HCT116 (cell line): ENCODE data around the gene PRPF19. TPM values are rescaled to one million over a fixed set of nuclear protein-coding genes. Genes with fewer than 3 reads are reported as not detected.

Experiments
- ATAC-seq: fragments of 200-7000 bp; cut with Tn5 transposase; 2 replicates; pipeline ENCODE4 v1.9.1; 2020; ENCODE audit warnings: mild to moderate bottlenecking, moderate library complexity
- BruUV-seq: library from RNA; stranded (reverse); fragments of 400-500 nt; replicated peaks from 2 replicates; lab custom pipeline; 2021; lab: Mats Ljungman, UMichigan
- CTCF ChIA-PET: fragments of 300-600 bp; sonication (Branson Sonifier 250); formaldehyde crosslinking; loops from one replicate; lab custom pipeline; 2021; ENCODE audit warnings: antibody characterized with exemption; lab: Charles Lee
- POLR2A ChIA-PET: fragments of 300-600, 350-600 bp; sonication (Branson Sonifier 250); formaldehyde crosslinking; loops from one replicate; lab custom pipeline; 2021; ENCODE audit warnings: antibody characterized with exemption; lab: Charles Lee
- RAD21 ChIA-PET, 2 experiments: fragments of 300-600 bp; sonication (Branson Sonifier 250); formaldehyde crosslinking; loops; one replicate each; lab custom pipeline; 2023; ENCODE audit warnings: low total read pairs in 2 of 2; ENCODE audit not compliant: uncharacterized antibody in 2 of 2, unreplicated experiment in 2 of 2, low non-redundant PET in 1 of 2; lab: Charles Lee
- DNase-seq: peaks from one replicate; pipeline ENCODE4 v3.0.0-alpha.2; 2010; ENCODE audit warnings: low read depth, low spot score
- H2AFZ ChIP-seq: fragments of 200-600 bp; shearing (Covaris generic), sonication (generic); 2 replicates; pipeline ENCODE4 v1.6.1; 2017; ENCODE audit warnings: low read depth, mixed run types, mixed read lengths, antibody characterized with exemption, low read length; ENCODE audit not compliant: poor library complexity, severe bottlenecking
- H3K27ac ChIP-seq: 2 replicates; pipeline ENCODE4 v1.5.1; 2012; ENCODE audit warnings: low read depth, low read length
- H3K27me3 ChIP-seq: fragments of 200-600 bp; sonication (generic); 2 replicates; pipeline ENCODE4 v1.6.1; 2016; ENCODE audit warnings: mixed run types, low read length, mixed read lengths; ENCODE audit not compliant: insufficient read depth
- H3K36me3 ChIP-seq, 2 experiments: fragments of 200-500 bp in 1 of 2; fragments of 200-600 bp in 1 of 2; sonication (Bioruptor generic) in 1 of 2; sonication (generic) in 1 of 2; 2 replicates each; pipeline versions ENCODE4 v1.5.1 to v1.6.1; 2014 to 2016; ENCODE audit warnings: low read length in 2 of 2, inconsistent platforms in 1 of 2, mixed read lengths in 1 of 2, mixed run types in 1 of 2; ENCODE audit not compliant: insufficient read depth in 2 of 2, control insufficient read depth in 1 of 2
- H3K4me1 ChIP-seq, 2 experiments: fragments of 200-600 bp in 1 of 2; sonication (generic) in 1 of 2; 2 replicates each; pipeline versions ENCODE4 v1.5.1 to v1.6.1; 2012 to 2017; ENCODE audit warnings: low read length in 2 of 2, inconsistent platforms in 1 of 2, mild to moderate bottlenecking in 1 of 2, mixed read lengths in 1 of 2, mixed run types in 1 of 2, moderate library complexity in 1 of 2; ENCODE audit not compliant: insufficient read depth in 2 of 2, control insufficient read depth in 1 of 2
- H3K4me2 ChIP-seq: fragments of 200-600 bp; sonication (generic); 2 replicates; pipeline ENCODE4 v1.6.1; 2017; ENCODE audit warnings: mixed run types, low read length, mixed read lengths
- H3K4me3 ChIP-seq, 2 experiments: fragments of 200-600 bp in 1 of 2; sonication (generic) in 1 of 2; replicated peaks in 1 of 2; 2 replicates each; pipeline ENCODE4 v1.5.1; 2011 to 2016; ENCODE audit warnings: low read length in 2 of 2, control low read depth in 1 of 2, low read depth in 1 of 2, mild to moderate bottlenecking in 1 of 2, mixed read lengths in 1 of 2, mixed run types in 1 of 2
- H3K79me2 ChIP-seq: fragments of 200-600 bp; sonication (generic); 2 replicates; pipeline ENCODE4 v1.6.1; 2017; ENCODE audit warnings: mild to moderate bottlenecking, mixed run types, low read length, moderate library complexity, mixed read lengths; ENCODE audit not compliant: insufficient read depth
- H3K9ac ChIP-seq: fragments of 200-600 bp; sonication (generic); 2 replicates; pipeline ENCODE4 v1.6.1; 2016; ENCODE audit warnings: low read length, mixed read lengths
- H3K9me2 ChIP-seq: fragments of 200-600 bp; sonication (generic), shearing (Covaris generic); 2 replicates; pipeline ENCODE4 v1.6.1; 2017; ENCODE audit warnings: mixed run types, mild to moderate bottlenecking, moderate library complexity; ENCODE audit not compliant: insufficient read depth
- H3K9me3 ChIP-seq, 2 experiments: fragments of 200-500 bp in 1 of 2; fragments of 200-600 bp in 1 of 2; sonication (Bioruptor generic) in 1 of 2; sonication (generic) in 1 of 2; 2 replicates each; pipeline ENCODE4 v1.6.1; 2014 to 2017; ENCODE audit warnings: low read length in 2 of 2, mixed read lengths in 2 of 2, inconsistent platforms in 1 of 2, low read depth in 1 of 2, mild to moderate bottlenecking in 1 of 2, mixed run types in 1 of 2, moderate library complexity in 1 of 2; ENCODE audit not compliant: control insufficient read depth in 1 of 2, insufficient read depth in 1 of 2
- H4K20me1 ChIP-seq: fragments of 200-600 bp; sonication (generic), shearing (Covaris generic); 2 replicates; pipeline ENCODE4 v1.6.1; 2017; ENCODE audit warnings: mixed run types, mild to moderate bottlenecking, moderate library complexity; ENCODE audit not compliant: insufficient read depth
- ATF3 ChIP-seq: IDR thresholded peaks from 2 replicates; pipeline ENCODE4 v1.6.1; 2012
- CBX3 ChIP-seq: IDR thresholded peaks from 2 replicates; pipeline ENCODE4 v1.6.1; 2012; ENCODE audit warnings: low read depth
- CEBPB ChIP-seq: IDR thresholded peaks from 2 replicates; pipeline ENCODE4 v1.6.1; 2012; ENCODE audit warnings: low read depth
- CTCF ChIP-seq, 3 experiments: fragments of 200-600 bp in 1 of 3; sonication (generic) in 1 of 3; IDR thresholded peaks in 2 of 3; conservative IDR thresholded peaks in 1 of 3; 2 replicates each; pipeline ENCODE4 v1.5.1; 2012 to 2017; ENCODE audit warnings: low read depth in 2 of 3, low read length in 2 of 3, antibody characterized with exemption in 1 of 3, borderline replicate concordance in 1 of 3, control low read depth in 1 of 3, mild to moderate bottlenecking in 1 of 3, mixed read lengths in 1 of 3, mixed run types in 1 of 3, moderate library complexity in 1 of 3; ENCODE audit not compliant: insufficient read depth in 1 of 3
- EGR1 ChIP-seq: IDR thresholded peaks from 2 replicates; pipeline ENCODE4 v1.6.1; 2012; ENCODE audit warnings: low read depth
- ELF1 ChIP-seq: IDR thresholded peaks from 2 replicates; pipeline ENCODE4 v1.6.1; 2012; ENCODE audit warnings: low read depth, borderline replicate concordance
- EZH2 ChIP-seq: fragments of 200-600 bp; sonication (generic); IDR thresholded peaks from 2 replicates; pipeline ENCODE4 v1.6.1; 2017; ENCODE audit warnings: antibody characterized with exemption, mixed run types
- FOSL1 ChIP-seq: IDR thresholded peaks from 2 replicates; pipeline ENCODE4 v1.6.1; 2012; ENCODE audit warnings: low read depth
- JUND ChIP-seq: IDR thresholded peaks from 2 replicates; pipeline ENCODE4 v1.6.1; 2012
- MAX ChIP-seq: IDR thresholded peaks from 2 replicates; pipeline ENCODE4 v1.6.1; 2012
- POLR2A ChIP-seq: IDR thresholded peaks from 2 replicates; pipeline ENCODE4 v1.7.0; 2011; ENCODE audit warnings: borderline replicate concordance; ENCODE audit not compliant: insufficient read depth, insufficient read length; ENCODE audit errors: extremely low read depth
- POLR2AphosphoS5 ChIP-seq: IDR thresholded peaks from 2 replicates; pipeline ENCODE4 v1.6.1; 2011; ENCODE audit warnings: mild to moderate bottlenecking, low read depth, low read length, moderate library complexity
- REST ChIP-seq: IDR thresholded peaks from 2 replicates; pipeline ENCODE4 v1.6.1; 2012; ENCODE audit warnings: low read depth
- SIN3A ChIP-seq: IDR thresholded peaks from 2 replicates; pipeline ENCODE4 v1.6.1; 2012; ENCODE audit warnings: low read depth
- SRF ChIP-seq: IDR thresholded peaks from 2 replicates; pipeline ENCODE4 v1.6.1; 2012; ENCODE audit warnings: low read depth
- TCF7L2 ChIP-seq: IDR thresholded peaks from 2 replicates; pipeline ENCODE4 v1.7.0; 2011; ENCODE audit warnings: borderline replicate concordance, inconsistent platforms; ENCODE audit not compliant: insufficient read depth, insufficient read length; ENCODE audit errors: extremely low read depth
- YY1 ChIP-seq: IDR thresholded peaks from 2 replicates; pipeline ENCODE4 v1.6.1; 2011; ENCODE audit warnings: low read length, low read depth, moderate library complexity, mild to moderate bottlenecking; ENCODE audit not compliant: insufficient replicate concordance; ENCODE audit errors: extremely low read depth
- ZFX ChIP-seq: fragments of 450-650 bp; IDR thresholded peaks from 2 replicates; pipeline ENCODE4 v1.6.1; 2017
- ZNF274 ChIP-seq: fragments of 200-500 bp; sonication (Bioruptor generic); IDR thresholded peaks from 2 replicates; pipeline ENCODE4 v1.6.1; 2014; ENCODE audit warnings: mild to moderate bottlenecking, low read depth, low read length, inconsistent platforms
- intact Hi-C: fragments of 100-400 bp; cut with micrococcal nuclease; formaldehyde crosslinking; loops from 2 replicates; pipeline ENCODE4 v1.10.0; 2022
- total RNA-seq: library from RNA; stranded (reverse); gene quantifications from one replicate; pipeline ENCODE4 v1.2.1, GENCODE V29; 2021; ENCODE audit not compliant: unreplicated experiment
- TF ChIP-seq, protein P1 (sequence below): IDR thresholded peaks from 2 replicates; pipeline ENCODE4 v1.6.1; 2011; ENCODE audit warnings: mild to moderate bottlenecking, low read length, moderate library complexity; ENCODE audit not compliant: insufficient replicate concordance; ENCODE audit errors: extremely low read depth

PRPF19 gene
- total RNA-seq, 1 experiment from 2014 or later = 156 TPM

DNA sequence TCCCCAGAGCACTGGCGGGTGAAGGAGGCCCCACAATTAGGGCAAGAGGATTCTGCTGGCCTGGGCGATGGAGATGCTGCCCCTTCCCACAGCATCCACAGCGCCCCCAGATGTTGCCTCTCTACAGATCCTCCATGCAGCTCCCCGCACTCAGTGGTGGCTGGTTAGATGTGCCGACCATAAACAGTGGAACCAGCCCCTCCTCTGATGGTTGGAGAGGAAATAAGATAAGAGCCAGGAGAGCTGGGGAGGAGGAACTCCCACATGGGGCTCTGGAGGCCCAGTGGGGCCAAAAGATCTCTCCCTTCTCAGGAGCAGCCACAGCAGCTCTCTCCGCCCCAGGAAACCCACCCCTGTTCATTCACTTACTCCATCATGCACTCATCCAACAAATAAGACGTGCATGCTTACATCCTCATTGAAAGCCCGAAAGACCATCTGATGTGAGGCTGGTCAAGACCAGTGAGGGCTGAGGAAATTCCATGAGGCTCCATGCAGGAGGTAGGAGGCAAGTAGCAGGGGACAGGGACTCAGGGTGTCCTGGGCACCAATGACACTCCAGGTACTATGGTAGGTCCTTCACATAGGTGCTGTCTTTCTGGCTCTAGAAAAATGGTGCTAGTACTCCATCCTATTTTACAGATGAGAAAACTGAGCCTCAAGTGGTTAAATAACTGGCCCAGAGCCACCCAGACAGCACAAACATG, 52.1 kb downstream of the PRPF19 start:
- ATAC-seq (no peak), DNase-seq (no peak)
- Histone ChIP-seq H3K27ac (no peak overlapping the region), H3K4me2 (no peak overlapping the region), H3K9ac (no peak overlapping the region), H3K9me2 (no peaks in the 10 kb centered on the region), H3K4me1 (no peaks in the 10 kb centered on the region), H3K79me2 (no peaks in the 10 kb centered on the region), H3K4me3 (no peak overlapping the region), H4K20me1 (no peaks in the 10 kb centered on the region), H2AFZ (no peak overlapping the region), H3K36me3 (peaks cover 10 to 25% of the 10 kb centered on the region in 2 experiments; a peak in 2 of 4 replicates), H3K9me3 (no peaks in the 10 kb centered on the region), H3K27me3 (no peaks in the 10 kb centered on the region)
- TF ChIP-seq SRF (no peak), ATF3 (no peak), REST (no peak), CBX3 (no peak), ZFX (no peak), TCF7L2 (no peak), CEBPB (no peak), EGR1 (no peak), ELF1 (no peak), FOSL1 (no peak), MAX (no peak), ZNF274 (no peak), CTCF (IDR thresholded peaks at IDR 0.05 in 2 of 3, conservative IDR thresholded peaks at IDR 0.05 in 1 of 3; ENCODE audit: borderline replicate concordance in 1 of 3, insufficient read depth in 1 of 3, low read depth in 2 of 3, low read length in 2 of 3) (no peak), SIN3A (no peak), POLR2AphosphoS5 (no peak), EZH2 (no peak), YY1 (no peak), JUND (no peak), POLR2A (no peak)
- TF ChIP-seq, protein P1, sequence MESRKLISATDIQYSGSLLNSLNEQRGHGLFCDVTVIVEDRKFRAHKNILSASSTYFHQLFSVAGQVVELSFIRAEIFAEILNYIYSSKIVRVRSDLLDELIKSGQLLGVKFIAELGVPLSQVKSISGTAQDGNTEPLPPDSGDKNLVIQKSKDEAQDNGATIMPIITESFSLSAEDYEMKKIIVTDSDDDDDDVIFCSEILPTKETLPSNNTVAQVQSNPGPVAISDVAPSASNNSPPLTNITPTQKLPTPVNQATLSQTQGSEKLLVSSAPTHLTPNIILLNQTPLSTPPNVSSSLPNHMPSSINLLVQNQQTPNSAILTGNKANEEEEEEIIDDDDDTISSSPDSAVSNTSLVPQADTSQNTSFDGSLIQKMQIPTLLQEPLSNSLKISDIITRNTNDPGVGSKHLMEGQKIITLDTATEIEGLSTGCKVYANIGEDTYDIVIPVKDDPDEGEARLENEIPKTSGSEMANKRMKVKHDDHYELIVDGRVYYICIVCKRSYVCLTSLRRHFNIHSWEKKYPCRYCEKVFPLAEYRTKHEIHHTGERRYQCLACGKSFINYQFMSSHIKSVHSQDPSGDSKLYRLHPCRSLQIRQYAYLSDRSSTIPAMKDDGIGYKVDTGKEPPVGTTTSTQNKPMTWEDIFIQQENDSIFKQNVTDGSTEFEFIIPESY = no peak
- CTCF ChIA-PET = no interaction called here
- POLR2A ChIA-PET = no interaction called here
- RAD21 ChIA-PET = no interaction called here
- intact Hi-C loops = no loop called here
- no TSS peak for BruUV-seq
